Ovary (tissue), 9 donors: ENCODE results near the gene JARID2. TPM values are rescaled to one million over a fixed set of nuclear protein-coding genes. Genes with fewer than 3 reads are reported as not detected.
A peak's percentile ranks its signal among the peaks of the same experiment; 100 is the strongest.

Experiments used
- DNase-seq, 5 donors: peaks; one replicate each; pipeline ENCODE4 v3.0.0-alpha.2; 2019 to 2020
- H3K27ac ChIP-seq, 2 donors: fragments of 200-600 bp; one replicate each; pipeline versions ENCODE4 v1.5.1 to v1.8.0; 2019 to 2022
- H3K27me3 ChIP-seq: fragments of 200-600 bp; one replicate; pipeline ENCODE4 v1.8.0; 2022
- H3K36me3 ChIP-seq: fragments of 200-600 bp; sonication (generic); one replicate; pipeline ENCODE4 v1.5.1; 2019
- H3K4me1 ChIP-seq: one replicate; pipeline ENCODE4 v1.8.1; 2013; ENCODE audit warnings: mild to moderate bottlenecking, moderate library complexity; ENCODE audit not compliant: insufficient read depth
- H3K4me3 ChIP-seq: fragments of 200-600 bp; sonication (generic); one replicate; pipeline ENCODE4 v1.5.1; 2017
- H3K9me3 ChIP-seq, 2 donors: fragments of 200-600 bp in 1 of 2; sonication (generic) in 1 of 2; one replicate each; pipeline versions ENCODE4 v1.5.1 to v1.8.1; 2013 to 2019; ENCODE audit warnings: mild to moderate bottlenecking in 1 of 2, moderate library complexity in 1 of 2
- CTCF ChIP-seq, 3 donors: fragments of 450-650 bp in 2 of 3; fragments of 200-600 bp in 1 of 3; IDR thresholded peaks; one replicate each; pipeline versions ENCODE4 v1.5.1 to v1.8.0; 2016 to 2022; ENCODE audit warnings: antibody characterized with exemption in 3 of 3, mild to moderate bottlenecking in 1 of 3
- EP300 ChIP-seq: sonication (generic); formaldehyde crosslinking; IDR thresholded peaks from one replicate; pipeline ENCODE4 v1.6.1; 2017; ENCODE audit warnings: antibody characterized with exemption
- POLR2A ChIP-seq: fragments of 450-650 bp; IDR thresholded peaks from one replicate; pipeline ENCODE4 v1.6.1; 2017; ENCODE audit warnings: antibody characterized with exemption, mild to moderate bottlenecking, moderate library complexity
- WGBS, 3 donors: extraction: QIAGEN DNeasy Blood & Tissue Kit in 1 of 3; methylation state at CpG; one replicate each; pipeline versions ENCODE4 v1.1.5 to v1.1.7; 2013 to 2017; 5-methylcytosine and 5-hydroxymethylcytosine counted together
- intact Hi-C, 4 donors: fragments of 100-400 bp; cut with DNase I; formaldehyde crosslinking; loops; one replicate each; pipeline versions ENCODE4 v1.11.0 to v1.15.1; 2022 to 2023
- polyA plus RNA-seq, 2 donors: library from polyadenylated mRNA; stranded (reverse); fragments of 200-250 nt in 1 of 2; fragments of 350-450 nt in 1 of 2; fragmentation: Illumina TruSeq in 1 of 2; extraction: RNeasy Lipid Tissue Mini Kit (QIAGEN cat#74804) in 1 of 2; gene quantifications; one replicate each; pipeline ENCODE4 v1.2.3, GENCODE V29; 2013 to 2014
- total RNA-seq, 7 donors: library from RNA; depleted of rRNA in 2 of 7; stranded (reverse); fragments of >200 nt in 2 of 7; fragmentation: NEBNext Ultra II Directional in 3 of 7; extraction: Animal tissue kit (Norgen Biotek cat#: 25700) in 3 of 7; gene quantifications; one replicate each; pipeline versions ENCODE4 v1.1.0 to v1.2.4, GENCODE V29; 2016 to 2023
- donor health status: DM: no; HTN: no; CAD: no; lungs with moderate emphysema.
- donor health status: DM: no; HTN: no; CAD: no.
- donor health status: Bipolar disorder and iron deficiency.
- donor health status: DM: yes; HTN: yes; CAD: no.
- donor health status: DM: no; HTN: no; CAD: no.
- donor health status: DM: yes; HTN: yes; CAD: no.

The JARID2 gene
- total and polyA plus RNA-seq, 9 donors = 4.5 to 17.4 (median 8.7) TPM

GRCh38 chr6:15510121-15510520 lies 264.3 kb downstream of the JARID2 start:
- peak in 1 of 5 donors; percentile 17 for DNase-seq
- TF ChIP-seq POLR2A (no peak), CTCF (IDR thresholded peaks at IDR 0.05) (no peak), EP300 (no peak)
- Histone ChIP-seq H3K36me3 (no peaks in the 10 kb centered on the region), H3K9me3 (no peaks in the 10 kb centered on the region), H3K4me3 (no peak overlapping the region), H3K27me3 (no peaks in the 10 kb centered on the region), H3K27ac (no peak overlapping the region), H3K4me1 (peaks cover 5% of the 10 kb centered on the region)
- 92 to 94% (median 93%) methylated on average over 6 of the region's 6 CpGs for WGBS, 3 donors
- intact Hi-C loops = loop anchor here in 1 of 4 donors (10.0 kb wide), 1 partner anchor 115 kb away; no protein-coding TSS in a partner anchor

- peak in 1 of 5 donors; percentile 13 for DNase-seq
- no peak overlapping the region for H3K4me3 ChIP-seq
- intact Hi-C loops = loop anchor here in 1 of 4 donors (10.0 kb wide), 1 partner anchor 114 kb away; no protein-coding TSS in a partner anchor
- WGBS, 3 donors = 81 to 93% (median 86%) methylated on average over 16 of the region's 16 CpGs
- peaks cover under 1% of the 10 kb centered on the region for H3K4me1 ChIP-seq
- no peaks in the 10 kb centered on the region for H3K27me3 ChIP-seq
- no peaks in the 10 kb centered on the region for H3K9me3 ChIP-seq
- H3K27ac ChIP-seq = no peak overlapping the region
- no peaks in the 10 kb centered on the region for H3K36me3 ChIP-seq
- TF ChIP-seq POLR2A (no peak), CTCF (IDR thresholded peaks at IDR 0.05) (no peak)
Measured at GRCh38 chr6:15510536-15511247, 264.8 kb downstream of the JARID2 start.

- no peaks in the 10 kb centered on the region for H3K36me3 ChIP-seq
- no peak overlapping the region for H3K27ac ChIP-seq
- no peak overlapping the region for H3K4me3 ChIP-seq
- WGBS, 3 donors = 88 to 94% (median 91%) methylated on average over 14 of the region's 14 CpGs
- intact Hi-C loops = loop anchor here in 1 of 4 donors (10.0 kb wide), 1 partner anchor 113 kb away; no protein-coding TSS in a partner anchor
- no peak for TF ChIP-seq POLR2A
- TF ChIP-seq CTCF (IDR thresholded peaks at IDR 0.05) = no peak
- TF ChIP-seq EP300 = no peak
- peak in 1 of 5 donors; percentile 25 for DNase-seq
- H3K4me1 ChIP-seq = no peaks in the 10 kb centered on the region
- H3K27me3 ChIP-seq = no peaks in the 10 kb centered on the region
- no peaks in the 10 kb centered on the region for H3K9me3 ChIP-seq
Measured at GRCh38 chr6:15511248-15512125, 265.6 kb downstream of the JARID2 start.

GRCh38 chr6:15512126-15512525 lies 266.3 kb downstream of the JARID2 start:
- intact Hi-C loops = loop anchor here in 1 of 4 donors (10.0 kb wide), 1 partner anchor 113 kb away; no protein-coding TSS in a partner anchor

More at GRCh38 chr6:15512126-15512525, 266.3 kb downstream of the JARID2 start:
- Histone ChIP-seq H3K4me1 (no peaks in the 10 kb centered on the region), H3K27me3 (no peaks in the 10 kb centered on the region), H3K27ac (no peak overlapping the region), H3K9me3 (no peaks in the 10 kb centered on the region), H3K4me3 (no peak overlapping the region), H3K36me3 (no peaks in the 10 kb centered on the region)
- TF ChIP-seq CTCF (IDR thresholded peaks at IDR 0.05) = no peak
- TF ChIP-seq EP300 = no peak
- no peak for TF ChIP-seq POLR2A
- no peak for DNase-seq
- 85 to 92% (median 89%) methylated on average over 18 of the region's 18 CpGs for WGBS, 3 donors
